H1 (cell line): Measurements from ENCODE around the gene C2orf76. TPM values are rescaled to one million over a fixed set of nuclear protein-coding genes. Genes with fewer than 3 reads are reported as not detected.

ENCODE experiments used
- ATF3 ChIP-seq: IDR thresholded peaks from 2 replicates; pipeline ENCODE4 v1.6.1; 2011; ENCODE audit warnings: low read depth, mild to moderate bottlenecking, low read length; ENCODE audit not compliant: insufficient read depth
- CHD7 ChIP-seq: fragments of 300-600 bp; sonication (generic); IDR thresholded peaks from 2 replicates; pipeline ENCODE4 v1.7.1; 2012; ENCODE audit warnings: low read length, moderate library complexity, mild to moderate bottlenecking, inconsistent platforms; ENCODE audit not compliant: insufficient replicate concordance
- CREB1 ChIP-seq: IDR thresholded peaks from 2 replicates; pipeline ENCODE4 v1.6.1; 2012; ENCODE audit warnings: inconsistent platforms
- EZH2 ChIP-seq: fragments of 200-600 bp; sonication (generic); IDR thresholded peaks from 2 replicates; pipeline ENCODE4 v1.7.1; 2012; ENCODE audit warnings: low read depth, mild to moderate bottlenecking, moderate library complexity, low read length, inconsistent platforms; ENCODE audit not compliant: severe bottlenecking
- GABPA ChIP-seq: IDR thresholded peaks from 2 replicates; pipeline ENCODE4 v1.6.1; 2011; ENCODE audit warnings: mild to moderate bottlenecking, low read length, moderate library complexity, borderline replicate concordance; ENCODE audit not compliant: insufficient read depth
- GTF2F1 ChIP-seq: IDR thresholded peaks from 2 replicates; pipeline ENCODE4 v1.6.1; 2012; ENCODE audit warnings: low read depth, low read length, improper control_type of control experiment, borderline replicate concordance
- KDM4A ChIP-seq: IDR thresholded peaks from one replicate; pipeline ENCODE4 v1.7.1; 2012; ENCODE audit warnings: low read depth, mild to moderate bottlenecking, moderate library complexity, low read length, inconsistent platforms; ENCODE audit not compliant: severe bottlenecking
- RAD21 ChIP-seq, 2 experiments: IDR thresholded peaks in 1 of 2; conservative IDR thresholded peaks in 1 of 2; 2 replicates each; pipeline ENCODE4 v1.6.1; 2011; ENCODE audit warnings: low read depth in 2 of 2, low read length in 2 of 2, improper control_type of control experiment in 1 of 2, inconsistent platforms in 1 of 2, mild to moderate bottlenecking in 1 of 2, moderate library complexity in 1 of 2
- YY1 ChIP-seq: IDR thresholded peaks from 2 replicates; pipeline ENCODE4 v1.6.1; 2011; ENCODE audit warnings: low read depth, mild to moderate bottlenecking, low read length
- polyA plus RNA-seq, 7 experiments: library from polyadenylated mRNA; depleted of rRNA in 3 of 7; stranded (reverse) in 5 of 7; unstranded in 2 of 7; fragments of >200 nt in 5 of 7; fragments of 200-250 nt in 2 of 7; gene quantifications; 1 replicate in 5 of 7; 2 replicates in 1 of 7; 4 replicates in 1 of 7; pipeline versions ENCODE4 v1.2.1 to v1.2.3, GENCODE V29; 2011 to 2013; ENCODE audit warnings: missing spikeins in 2 of 7, mixed read lengths in 2 of 7
- total RNA-seq: library from RNA; stranded (reverse); fragmentation: NEBNext Ultra II Directional; extraction: Animal tissue kit (Norgen Biotek cat#: 25700); gene quantifications from 2 replicates; pipeline ENCODE4 v1.2.1, GENCODE V29; 2021

The C2orf76 gene
- total and polyA plus RNA-seq, 2 of the 8 experiments (the other 6 are each of a cell fraction or from before 2014, with no cell fraction given): 4.4 to 5.0 TPM

GRCh38 chr2:119315241-119315925 lies 51.3 kb downstream of the C2orf76 start (continued):
- TF ChIP-seq CHD7 (no peak), ATF3 (no peak), YY1 (no peak), GABPA (no peak), CREB1 (no peak), EZH2 (no peak), GTF2F1 (no peak), KDM4A (no peak), RAD21 (IDR thresholded peaks at IDR 0.05 in 1 of 2, conservative IDR thresholded peaks at IDR 0.05 in 1 of 2; ENCODE audit: low read depth in 2 of 2, low read length in 2 of 2) (no peak)
